ENCODE measurements around the gene RNU1-3.

The RNU1-3 gene

GRCh38 chr1:16617114-16617631 is 49.6 kb downstream of the RNU1-3 start:
- no peak for DNase-seq
